D721Med (cell line): ENCODE results near the gene NHLRC4.
A peak's percentile ranks its signal among the peaks of the same experiment; 100 is the strongest.
"Not testable (repeated sequence)": the region's sequence is repeated elsewhere in the genome, so short reads cannot be mapped to it uniquely, and the experiment has no call there.

Source experiments
- DNase-seq: peaks from one replicate; pipeline ENCODE4 v3.0.0; 2011; ENCODE audit warnings: low spot score; ENCODE audit not compliant: insufficient read length
- FAIRE-seq: peaks from 2 replicates; lab custom pipeline; 2011; peaks lifted over from hg19 to GRCh38; lab: Jason Lieb, UNC
- CTCF ChIP-seq: IDR thresholded peaks from 2 replicates; pipeline ENCODE4 v1.5.1; 2012; ENCODE audit warnings: mild to moderate bottlenecking, control low read depth; ENCODE audit not compliant: insufficient read depth; ENCODE audit errors: missing control alignments

Gene NHLRC4

GRCh38 chr16:595094-595528 lies 28.3 kb downstream of the NHLRC4 start:
- FAIRE-seq (no peak), DNase-seq (no peak)
- TF ChIP-seq CTCF = no peak

- FAIRE-seq = no peak
- DNase-seq = no peak
- no peak for TF ChIP-seq CTCF
These were observed 29.3 kb downstream of the NHLRC4 start for GRCh38 chr16:595942-596735.

- no peak for DNase-seq
- FAIRE-seq = no peak
These were observed 29.9 kb downstream of the NHLRC4 start for GRCh38 chr16:596736-597060.

GRCh38 chr16:597655-598054 lies 30.9 kb downstream of the NHLRC4 start:
- not testable (repeated sequence) for DNase-seq, FAIRE-seq

More at GRCh38 chr16:596736-597060, 29.9 kb downstream of the NHLRC4 start:
- no peak for TF ChIP-seq CTCF

- no peak for TF ChIP-seq CTCF
- DNase-seq (no peak), FAIRE-seq (no peak)
These were observed 32.3 kb downstream of the NHLRC4 start for GRCh38 chr16:598823-599739.

- FAIRE-seq (no peak), DNase-seq (no peak)
- TF ChIP-seq CTCF = peak; percentile 54
These were observed 34.0 kb downstream of the NHLRC4 start for GRCh38 chr16:600781-601180.

- no peak for TF ChIP-seq CTCF
- no peak for DNase-seq
- no peak for FAIRE-seq
These were observed 37.1 kb downstream of the NHLRC4 start for GRCh38 chr16:603933-604332.
